EL (cell line): ENCODE data around the gene INSR.
A peak's percentile ranks its signal among the peaks of the same experiment; 100 is the strongest.
"Not testable (repeated sequence)": the region's sequence is repeated elsewhere in the genome, so short reads cannot be mapped to it uniquely, and the experiment has no call there.

ENCODE experiments used
- DNase-seq: peaks from one replicate; pipeline ENCODE4 v3.0.0-alpha.2; 2016

INSR gene

DNA sequence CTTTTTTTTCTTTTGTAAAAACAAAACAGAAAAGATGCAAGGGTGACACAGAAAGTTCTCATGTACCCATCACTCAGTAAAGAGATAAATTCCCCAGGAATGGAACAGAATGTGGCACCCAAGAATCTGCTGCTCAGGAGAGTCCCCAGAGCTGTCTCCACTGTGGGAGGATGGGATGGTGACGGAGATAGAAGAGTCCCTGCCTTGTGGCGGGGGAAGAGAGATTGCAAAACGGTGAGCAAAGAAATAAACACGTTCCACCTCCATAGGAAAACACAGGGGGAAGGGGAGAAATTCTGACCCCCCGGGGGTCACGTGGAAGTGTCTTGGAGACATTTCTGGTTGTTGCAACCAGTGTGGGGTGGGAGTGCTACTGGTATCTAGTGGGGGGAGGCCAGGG is 76.4 kb downstream of the INSR start:
- DNase-seq = no peak

DNA sequence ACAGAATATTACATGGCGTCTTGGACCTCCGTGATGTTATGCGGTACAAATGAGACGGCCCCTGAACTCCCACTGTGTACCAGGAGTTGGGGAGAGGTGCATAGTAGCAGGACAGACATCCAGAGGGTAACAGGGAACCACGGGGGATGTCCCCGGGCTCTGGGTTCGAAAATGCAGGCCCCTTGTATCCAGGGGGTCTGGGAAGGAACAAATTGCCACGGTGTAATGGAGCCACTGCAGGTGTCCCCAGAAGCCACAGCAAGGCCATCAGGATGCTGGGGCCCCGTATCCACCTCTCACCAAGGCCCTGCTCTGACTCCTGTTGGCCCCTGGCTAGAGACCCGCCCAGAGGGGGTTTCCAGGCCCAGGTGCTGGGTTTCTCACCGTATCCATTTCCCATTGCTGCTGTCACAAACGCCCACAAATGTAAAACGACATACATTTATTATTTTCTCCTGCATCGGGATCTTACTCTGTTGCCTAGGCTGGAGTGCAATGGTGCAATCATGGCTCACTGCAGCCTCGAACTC is 77.8 kb downstream of the INSR start:
- no peak for DNase-seq

DNA sequence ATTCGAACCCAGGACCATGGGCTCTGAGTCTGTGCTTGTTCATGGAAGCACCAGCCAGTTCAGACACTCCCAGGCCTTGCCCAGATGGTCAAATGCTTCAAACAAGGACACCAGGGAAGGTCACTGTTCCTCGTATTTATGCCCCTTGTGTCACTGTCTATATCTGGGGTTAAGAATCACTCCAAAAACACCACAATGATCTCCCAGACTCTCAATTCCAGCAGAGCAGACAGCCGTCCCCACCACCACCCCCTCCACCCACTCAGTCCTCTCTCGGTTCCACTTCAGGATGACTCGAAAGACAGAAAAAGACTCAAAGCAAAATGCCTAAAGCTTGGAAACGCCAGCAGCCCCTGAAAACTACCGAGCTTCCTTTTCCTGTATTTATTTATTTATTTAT is 79.0 kb downstream of the INSR start:
- no peak for DNase-seq

DNA sequence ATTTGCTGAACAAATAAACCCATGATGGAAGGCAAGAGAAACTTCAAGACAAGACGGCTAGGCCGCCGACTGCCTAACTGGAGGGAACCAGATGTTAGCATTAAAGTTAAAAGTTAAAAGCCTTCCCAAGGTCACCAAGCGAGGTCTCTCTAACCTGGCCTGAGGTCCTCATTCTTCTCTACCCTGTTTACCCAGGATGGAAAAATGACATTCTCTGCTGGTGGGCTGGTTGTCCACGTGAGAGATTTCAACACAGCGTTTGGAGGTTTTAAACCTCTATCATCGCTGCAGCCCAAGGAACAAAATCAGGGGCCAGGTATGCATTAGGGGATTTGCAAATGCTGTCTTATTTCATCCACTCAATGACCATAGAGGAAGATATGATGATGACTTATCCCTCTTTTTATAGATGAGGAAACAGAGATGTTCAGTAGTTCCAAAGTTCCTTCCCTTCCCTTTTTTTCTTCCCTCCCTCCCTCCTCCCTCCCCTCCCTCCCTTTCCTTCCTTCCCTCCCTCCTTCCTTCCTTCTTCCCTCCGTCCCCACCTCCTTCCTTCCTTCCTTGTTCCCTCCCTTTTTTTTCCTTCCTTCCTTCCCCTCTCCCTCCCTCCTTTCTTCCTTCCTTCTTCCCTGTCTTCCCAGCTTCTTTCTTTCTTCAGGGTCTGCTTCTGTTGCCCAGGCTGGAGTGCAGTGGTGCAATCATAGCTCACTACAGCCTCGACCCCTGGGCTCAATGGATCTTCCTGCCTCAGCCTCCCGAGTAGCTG is 79.7 kb downstream of the INSR start:
- DNase-seq = no peak

DNA sequence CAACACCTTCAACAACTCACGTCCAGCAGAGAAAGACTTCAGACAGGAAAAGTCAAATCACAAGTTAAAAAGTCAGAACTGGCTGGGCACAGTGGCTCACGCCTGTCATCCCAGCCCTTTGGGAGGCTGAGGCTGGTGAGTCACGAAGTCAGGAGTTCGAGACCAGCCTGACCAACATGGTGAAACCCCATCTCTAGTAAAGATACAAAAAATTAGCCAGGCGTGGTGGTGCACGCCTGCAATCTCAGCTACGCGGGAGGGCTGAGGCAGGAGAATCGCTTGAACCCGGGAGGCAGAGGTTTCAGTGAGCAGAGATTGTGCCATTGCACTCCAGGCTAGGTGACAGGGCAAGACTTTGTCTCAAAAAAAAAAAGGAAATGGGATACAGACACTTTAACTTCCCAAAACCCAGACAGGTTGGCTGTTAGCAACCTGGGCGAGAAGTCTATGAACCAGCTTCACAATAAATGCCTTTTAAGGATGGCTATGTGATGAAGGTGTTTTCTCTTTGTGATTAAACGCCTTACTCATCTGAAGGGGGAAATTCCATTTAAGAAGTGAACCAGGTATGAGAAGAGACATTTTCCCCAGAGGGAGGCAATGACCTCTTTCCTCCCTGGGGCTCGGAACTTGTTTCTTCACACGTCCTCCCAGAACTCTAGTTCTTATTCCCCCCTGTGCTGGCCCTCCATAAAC is 80.4 kb downstream of the INSR start:
- no peak for DNase-seq

DNA sequence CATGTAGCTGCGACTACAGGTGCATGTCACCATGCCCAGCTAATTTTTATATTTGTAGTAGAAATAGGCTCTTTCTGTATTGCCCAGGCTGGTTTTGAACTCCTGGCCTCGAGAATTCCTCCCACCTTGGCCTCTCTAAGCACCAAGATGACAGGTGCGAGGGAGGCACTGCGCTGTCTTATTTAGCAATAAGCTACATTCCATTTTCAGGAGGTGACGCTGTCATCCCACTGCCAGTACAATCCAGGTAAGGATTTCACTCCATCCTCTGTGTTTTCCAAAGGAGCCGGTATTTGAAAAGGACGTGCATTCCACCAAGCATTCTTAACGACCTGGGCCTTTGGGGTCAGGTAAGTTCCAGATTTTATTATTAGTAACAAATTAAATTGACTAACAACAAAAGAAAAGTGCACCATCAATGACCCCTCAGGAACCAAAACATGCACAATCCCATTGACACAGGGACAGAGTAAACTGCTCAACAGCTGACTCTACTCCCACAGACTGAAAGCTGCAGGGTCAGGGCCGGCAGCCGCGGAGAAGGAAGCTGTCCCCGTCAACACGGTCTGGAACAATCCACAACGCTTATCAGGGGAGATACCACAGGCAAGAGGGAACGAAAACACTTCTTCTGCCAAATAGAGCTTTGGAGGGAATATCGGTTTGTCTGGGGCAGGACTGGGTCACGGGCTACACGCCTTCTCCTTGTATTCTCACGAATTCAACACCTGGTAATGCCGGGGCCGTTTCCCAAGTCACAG is 82.8 kb downstream of the INSR start:
- DNase-seq = no peak

DNA sequence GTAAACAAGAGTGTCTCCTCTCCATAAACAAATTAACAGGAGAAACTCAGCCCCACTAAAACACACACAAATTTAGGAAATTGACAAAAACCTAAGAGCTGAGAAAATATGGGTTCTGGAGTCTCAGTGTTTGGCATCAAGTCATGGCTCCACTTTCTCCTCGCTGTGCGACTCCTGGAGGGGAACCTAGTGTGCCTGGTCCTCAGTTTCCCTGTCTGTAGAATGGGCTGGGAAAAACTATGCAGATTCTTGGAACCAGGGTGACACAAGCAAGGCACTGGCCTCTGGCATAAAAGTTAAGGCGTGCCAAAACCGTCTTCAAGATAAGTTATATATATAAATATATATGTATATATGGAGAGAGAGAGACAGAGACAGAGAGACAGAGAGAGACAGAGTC is 83.9 kb downstream of the INSR start:
- no peak for DNase-seq

DNA sequence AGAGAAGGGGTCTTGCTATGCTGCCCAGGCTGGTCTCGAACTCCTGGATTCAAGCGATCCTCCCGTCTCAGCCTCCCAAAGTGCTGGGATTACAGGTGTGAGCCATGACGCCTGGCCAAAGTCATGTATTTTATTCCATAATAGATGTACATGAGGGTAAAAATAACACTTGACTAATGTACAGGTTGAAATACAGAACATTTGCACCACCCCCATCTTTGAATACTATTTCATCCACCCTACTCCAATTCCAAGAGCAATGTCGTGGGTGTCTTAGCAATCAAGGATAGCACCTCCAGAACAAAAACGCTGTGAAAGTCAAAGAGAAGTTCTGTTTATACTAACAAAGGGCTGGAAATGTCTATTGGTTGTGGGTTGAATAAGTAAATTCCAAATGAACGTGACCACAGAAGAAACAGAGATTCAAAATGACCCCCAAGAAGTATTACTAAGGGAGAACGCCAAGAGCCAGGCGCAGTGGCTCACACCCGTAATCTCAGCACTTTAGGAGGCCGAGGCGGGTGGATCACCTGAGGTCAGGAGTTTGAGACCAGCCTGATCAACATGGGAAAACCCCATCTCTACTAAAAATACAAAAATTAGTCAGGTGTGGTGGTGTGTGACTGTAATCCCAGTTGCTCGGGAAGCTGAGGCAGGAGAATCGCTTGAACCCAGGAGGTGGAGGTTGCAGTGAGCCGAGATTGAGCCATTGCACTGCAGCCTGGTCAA is 84.5 kb downstream of the INSR start:
- not testable (repeated sequence) for DNase-seq

DNA sequence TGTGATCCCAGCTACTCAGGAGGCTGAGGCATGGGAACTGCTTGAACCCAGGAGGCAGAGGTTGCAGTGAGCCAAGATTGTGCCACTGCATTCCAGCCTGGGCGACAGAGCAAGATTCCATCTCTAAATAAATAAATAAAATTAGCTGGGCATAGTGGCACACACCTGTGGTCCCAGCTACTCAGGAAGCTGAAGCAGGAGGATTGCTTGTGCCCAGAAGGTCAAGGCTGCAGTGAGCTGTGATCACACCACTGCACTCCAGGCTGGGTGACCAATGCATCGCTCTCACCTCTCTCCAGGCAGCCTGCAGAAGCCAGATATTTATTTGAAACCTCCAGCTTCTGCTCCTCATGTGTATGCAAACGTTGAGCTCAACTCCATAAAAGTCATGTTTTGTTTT is 85.2 kb downstream of the INSR start:
- DNase-seq = not testable (repeated sequence)

DNA sequence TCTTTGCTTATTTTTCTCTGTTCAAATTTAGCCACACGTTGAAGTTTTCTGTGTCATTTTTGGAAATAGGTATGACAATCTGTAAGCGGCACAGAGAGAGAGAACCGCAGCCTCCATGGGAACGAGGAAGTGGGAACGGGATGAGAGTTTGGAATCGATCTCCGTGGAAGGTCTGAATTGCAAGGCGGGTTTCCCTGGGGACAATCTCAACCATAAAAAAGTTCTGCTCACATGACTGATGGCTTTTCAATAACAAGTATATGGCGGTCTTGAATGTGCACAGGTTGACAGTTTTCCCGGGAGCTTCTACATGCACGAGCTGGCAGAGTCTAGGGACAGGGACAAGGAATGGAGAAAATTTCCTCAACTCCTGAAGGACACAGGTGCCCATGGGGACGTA is 90.9 kb downstream of the INSR start:
- no peak for DNase-seq

DNA sequence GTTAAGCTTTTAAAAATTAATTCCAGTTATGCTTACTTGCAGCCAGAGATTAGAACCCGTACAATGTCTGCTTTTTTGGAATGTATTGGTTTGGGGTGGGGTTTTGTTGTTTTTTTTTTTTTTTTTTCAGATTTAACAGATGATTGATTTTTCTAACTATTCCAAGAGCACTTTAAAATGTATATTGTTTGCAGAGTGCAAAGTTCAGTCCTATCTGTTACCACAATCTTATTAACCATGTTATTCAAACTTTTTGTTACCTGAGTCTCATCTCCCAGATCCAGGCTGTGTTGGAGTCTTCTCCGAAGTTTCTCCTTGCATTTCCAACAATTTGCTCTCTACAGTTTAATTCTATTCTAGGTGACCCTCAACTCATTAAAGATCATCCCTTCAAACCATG is 91.3 kb downstream of the INSR start:
- DNase-seq = no peak

DNA sequence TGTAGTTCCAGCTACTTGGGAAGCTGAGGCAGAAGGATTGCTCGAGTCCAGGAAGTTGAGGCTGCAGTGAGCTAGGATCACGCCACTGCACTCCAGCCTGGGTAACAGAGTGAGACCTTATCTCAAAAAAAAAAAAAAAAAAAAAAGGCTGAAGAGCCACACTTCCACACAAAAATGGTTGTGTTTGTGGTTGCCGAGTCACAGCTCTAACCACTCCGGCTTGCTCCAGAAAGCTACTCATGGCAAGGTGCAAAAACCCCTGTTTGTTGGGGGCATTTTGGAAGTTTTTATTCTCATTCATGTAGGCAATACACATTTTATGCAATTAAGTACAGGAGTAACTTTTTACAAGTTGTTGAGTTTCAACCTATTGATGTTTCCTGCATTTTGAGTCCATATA is 93.5 kb downstream of the INSR start:
- no peak for DNase-seq

DNA sequence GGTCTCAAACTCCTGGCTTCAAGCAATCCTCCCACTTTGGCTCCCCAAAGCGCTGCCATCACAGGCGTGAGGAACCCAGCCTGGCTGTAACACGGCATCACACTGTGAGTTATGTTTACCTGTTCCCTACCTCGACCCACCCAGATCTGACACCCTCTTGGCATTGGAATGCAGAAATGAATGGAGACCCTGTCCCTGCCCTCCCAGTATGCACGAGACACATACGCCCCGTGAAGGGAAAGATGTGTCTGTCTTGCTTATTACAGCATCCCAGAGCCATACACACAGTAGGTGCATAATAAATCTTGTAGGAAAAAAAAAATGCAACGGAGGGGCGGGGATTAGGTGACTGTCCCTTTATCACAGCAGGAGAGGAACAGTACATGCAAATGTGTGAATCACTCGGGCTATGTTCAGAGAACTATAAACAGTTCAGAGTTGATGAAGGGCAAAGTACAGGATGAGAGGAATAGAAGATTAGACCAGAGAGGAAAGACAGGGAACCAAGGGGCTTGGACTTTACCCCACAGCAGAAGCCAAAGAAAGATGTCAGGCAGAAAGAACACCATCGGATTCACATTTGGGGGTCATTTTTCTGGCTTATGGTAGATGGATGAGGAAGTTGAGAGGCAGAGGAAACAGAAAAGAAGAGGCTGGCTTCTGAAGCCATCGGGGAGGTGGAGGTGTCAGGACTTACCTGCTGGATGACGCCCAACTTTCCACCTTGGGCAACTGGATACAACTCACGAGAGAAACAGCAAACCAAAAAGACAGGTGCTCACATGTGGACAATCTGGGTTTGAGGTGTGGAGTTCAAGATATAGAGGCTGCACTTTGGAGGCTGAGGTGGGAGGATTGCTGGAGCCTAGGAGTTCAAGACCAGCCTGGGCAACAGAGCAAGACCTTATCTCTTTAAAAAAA is 94.3 kb downstream of the INSR start:
- no peak for DNase-seq

DNA sequence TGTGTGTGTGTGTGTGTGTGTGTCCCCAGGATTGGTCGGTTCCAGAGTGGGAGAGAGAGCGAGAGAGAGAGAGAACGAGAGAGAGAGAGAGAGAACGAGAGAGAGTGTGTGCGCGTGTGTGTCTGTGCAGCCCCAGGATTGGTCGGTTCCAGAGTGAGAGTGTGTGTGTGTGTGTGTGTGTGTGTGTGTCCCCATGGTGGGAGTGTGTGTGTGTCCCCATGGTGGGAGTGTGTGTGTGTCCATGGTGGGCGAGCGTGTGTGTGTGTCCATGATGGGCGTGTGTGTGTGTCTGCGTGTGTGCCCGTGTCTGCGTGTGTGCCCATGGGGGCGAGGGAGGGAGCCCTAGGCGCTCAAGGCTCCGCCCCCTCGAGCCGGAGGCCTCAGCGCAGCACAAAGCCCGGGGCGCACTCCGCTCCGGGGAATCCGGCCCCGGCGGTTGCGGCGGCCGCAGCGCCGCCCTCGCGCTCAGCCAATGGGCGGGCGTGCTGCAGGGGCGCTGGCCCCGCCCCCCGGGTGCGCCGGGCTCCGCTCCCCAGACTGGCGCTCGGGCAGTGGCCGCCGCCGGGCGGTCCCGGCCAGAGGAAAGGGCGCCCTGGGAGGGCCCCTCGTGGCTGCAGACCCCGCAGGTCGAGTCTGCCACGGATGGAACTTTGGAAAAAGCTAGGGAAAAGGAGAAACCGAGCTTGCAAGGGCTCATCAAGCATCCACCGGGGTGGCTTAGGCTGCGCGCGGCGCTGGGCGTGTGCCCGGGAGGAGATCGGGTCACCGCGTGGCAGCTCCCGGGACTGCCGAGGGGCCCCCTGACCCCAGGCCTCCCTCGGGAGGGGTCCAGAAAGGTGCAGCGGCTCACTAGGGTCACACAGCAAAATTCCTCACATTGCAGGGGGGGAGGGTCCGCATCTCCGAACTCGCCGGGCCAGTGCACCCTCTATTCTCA is 96.2 kb downstream of the INSR start:
- peak; percentile 92 for DNase-seq

DNA sequence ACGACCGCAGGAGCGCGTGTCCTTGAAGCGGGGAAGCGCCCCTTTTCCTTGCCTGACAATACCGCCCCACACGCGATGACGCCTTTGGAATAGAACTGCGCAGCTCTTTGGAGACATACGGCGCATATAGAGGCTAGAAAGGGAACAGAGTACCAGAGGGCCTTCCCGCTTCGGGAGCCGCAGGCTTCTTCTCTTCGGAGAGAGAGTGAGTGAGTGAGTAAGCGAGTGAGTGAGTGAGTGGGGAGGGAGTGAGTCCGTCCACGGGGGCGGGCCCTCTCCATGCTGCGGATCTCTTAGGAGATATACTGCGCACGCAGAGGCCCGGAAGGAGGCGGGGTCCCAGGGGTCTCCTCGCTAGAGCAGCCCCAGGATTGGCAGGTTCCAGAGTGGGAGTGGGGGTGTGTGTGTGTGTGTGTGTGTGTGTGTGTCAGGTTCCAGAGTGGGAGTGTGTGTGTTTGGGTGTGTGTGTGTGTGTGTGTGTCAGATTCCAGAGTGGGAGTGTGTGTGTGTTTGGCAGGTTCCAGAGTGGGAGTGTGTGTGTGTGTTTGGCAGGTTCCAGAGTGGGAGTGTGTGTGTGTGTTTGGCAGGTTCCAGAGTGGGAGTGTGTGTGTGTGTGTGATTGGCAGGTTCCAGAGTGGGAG is 97.0 kb downstream of the INSR start:
- peak; percentile 93 for DNase-seq

DNA sequence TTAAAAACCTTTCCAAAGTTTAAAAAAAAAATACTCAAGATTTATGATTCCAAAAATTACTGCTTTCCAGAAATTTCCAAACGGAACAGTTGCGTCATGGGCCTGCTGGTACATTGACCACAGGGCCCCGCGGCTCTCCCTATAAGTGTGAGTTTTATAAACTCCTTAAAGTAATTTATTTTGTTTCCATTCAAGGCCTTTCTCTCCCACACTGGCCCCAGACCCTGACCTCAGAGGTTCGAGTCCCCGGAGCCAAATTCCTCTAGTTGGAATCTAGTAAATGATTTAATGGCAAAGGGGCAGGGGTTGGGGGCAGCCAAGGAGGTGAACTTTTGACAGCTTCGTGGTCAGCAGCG is 97.5 kb downstream of the INSR start:
- DNase-seq = no peak

DNA sequence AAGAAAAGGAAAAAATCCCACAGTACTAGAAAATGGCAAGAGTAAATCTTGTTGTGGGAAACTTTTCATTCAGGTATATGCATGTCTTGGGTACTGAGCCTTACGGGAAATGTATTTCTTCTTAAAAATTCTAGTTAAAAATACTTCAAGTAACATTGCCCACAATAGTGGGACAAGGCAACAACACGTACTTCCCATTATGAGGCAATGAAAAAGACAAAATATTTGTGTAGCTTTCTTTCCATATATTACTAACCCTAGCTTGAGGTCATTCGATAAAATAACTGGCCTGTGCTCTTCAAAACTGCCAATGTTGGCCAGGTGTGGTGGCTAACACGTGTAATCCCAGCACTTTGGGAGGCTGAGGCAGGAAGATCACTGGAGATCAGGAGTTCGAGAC is 99.2 kb downstream of the INSR start:
- no peak for DNase-seq

DNA sequence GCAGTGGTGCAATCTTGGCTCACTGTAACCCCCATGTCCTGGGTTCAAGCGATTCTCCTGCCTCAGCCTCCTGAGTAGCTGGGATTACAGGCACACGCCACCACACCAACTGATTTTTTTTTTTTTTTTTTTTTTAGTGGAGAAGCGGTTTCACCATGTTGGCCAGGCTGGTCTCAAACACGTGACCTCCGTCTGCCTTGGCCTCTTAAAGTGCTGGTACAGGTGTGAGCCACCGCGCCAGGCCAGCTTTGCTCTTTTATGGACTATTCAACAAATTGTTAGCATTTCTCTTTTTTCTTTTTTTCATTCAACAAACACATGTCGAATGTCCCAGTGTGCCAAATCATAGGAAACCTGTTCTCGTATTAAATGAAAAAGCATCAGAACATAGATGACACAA is 99.6 kb downstream of the INSR start:
- no peak for DNase-seq

DNA sequence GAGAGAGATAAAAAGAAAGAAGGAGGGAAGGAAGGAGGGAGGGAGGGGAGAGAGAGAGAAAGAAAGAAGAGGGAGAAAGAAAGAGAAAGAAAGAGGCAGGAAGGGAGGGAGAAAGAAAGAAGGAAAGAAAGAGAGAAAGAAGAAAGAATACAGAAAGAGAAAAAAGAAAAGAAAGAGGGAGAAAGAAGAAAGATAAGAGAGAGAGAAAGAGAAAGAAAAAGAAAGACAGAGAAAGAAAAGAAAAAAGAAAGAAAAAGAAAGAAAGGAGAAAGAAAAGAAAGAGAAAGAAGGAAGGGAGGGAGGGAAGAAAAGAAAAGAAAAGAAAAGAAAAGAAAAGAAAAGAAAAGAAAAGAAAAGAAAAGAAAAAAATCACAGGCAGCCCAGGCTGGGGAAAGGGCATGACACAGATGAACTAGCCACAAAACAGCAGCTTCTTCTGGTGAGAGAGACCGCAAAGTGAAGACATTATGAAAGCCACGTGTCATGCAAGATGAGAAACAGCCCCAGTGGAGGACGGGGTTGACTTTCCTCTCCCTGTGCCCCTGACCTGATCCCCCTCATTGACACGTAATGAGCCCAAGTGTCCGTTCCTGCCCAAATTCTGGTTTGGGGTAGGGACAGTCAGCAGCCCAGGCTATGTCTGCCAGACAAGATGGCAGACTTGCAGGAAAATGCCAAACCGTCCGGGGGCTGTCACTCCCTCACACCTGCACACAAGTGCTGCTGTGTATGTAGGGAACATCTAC is 102.1 kb downstream of the INSR start:
- DNase-seq = peak; percentile 12
